Measurements from ENCODE around the gene DNMBP.
A peak's percentile ranks its signal among the peaks of the same experiment; 100 is the strongest.

DNMBP gene, protein sequence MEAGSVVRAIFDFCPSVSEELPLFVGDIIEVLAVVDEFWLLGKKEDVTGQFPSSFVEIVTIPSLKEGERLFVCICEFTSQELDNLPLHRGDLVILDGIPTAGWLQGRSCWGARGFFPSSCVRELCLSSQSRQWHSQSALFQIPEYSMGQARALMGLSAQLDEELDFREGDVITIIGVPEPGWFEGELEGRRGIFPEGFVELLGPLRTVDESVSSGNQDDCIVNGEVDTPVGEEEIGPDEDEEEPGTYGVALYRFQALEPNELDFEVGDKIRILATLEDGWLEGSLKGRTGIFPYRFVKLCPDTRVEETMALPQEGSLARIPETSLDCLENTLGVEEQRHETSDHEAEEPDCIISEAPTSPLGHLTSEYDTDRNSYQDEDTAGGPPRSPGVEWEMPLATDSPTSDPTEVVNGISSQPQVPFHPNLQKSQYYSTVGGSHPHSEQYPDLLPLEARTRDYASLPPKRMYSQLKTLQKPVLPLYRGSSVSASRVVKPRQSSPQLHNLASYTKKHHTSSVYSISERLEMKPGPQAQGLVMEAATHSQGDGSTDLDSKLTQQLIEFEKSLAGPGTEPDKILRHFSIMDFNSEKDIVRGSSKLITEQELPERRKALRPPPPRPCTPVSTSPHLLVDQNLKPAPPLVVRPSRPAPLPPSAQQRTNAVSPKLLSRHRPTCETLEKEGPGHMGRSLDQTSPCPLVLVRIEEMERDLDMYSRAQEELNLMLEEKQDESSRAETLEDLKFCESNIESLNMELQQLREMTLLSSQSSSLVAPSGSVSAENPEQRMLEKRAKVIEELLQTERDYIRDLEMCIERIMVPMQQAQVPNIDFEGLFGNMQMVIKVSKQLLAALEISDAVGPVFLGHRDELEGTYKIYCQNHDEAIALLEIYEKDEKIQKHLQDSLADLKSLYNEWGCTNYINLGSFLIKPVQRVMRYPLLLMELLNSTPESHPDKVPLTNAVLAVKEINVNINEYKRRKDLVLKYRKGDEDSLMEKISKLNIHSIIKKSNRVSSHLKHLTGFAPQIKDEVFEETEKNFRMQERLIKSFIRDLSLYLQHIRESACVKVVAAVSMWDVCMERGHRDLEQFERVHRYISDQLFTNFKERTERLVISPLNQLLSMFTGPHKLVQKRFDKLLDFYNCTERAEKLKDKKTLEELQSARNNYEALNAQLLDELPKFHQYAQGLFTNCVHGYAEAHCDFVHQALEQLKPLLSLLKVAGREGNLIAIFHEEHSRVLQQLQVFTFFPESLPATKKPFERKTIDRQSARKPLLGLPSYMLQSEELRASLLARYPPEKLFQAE (N-terminal part only)

DNA sequence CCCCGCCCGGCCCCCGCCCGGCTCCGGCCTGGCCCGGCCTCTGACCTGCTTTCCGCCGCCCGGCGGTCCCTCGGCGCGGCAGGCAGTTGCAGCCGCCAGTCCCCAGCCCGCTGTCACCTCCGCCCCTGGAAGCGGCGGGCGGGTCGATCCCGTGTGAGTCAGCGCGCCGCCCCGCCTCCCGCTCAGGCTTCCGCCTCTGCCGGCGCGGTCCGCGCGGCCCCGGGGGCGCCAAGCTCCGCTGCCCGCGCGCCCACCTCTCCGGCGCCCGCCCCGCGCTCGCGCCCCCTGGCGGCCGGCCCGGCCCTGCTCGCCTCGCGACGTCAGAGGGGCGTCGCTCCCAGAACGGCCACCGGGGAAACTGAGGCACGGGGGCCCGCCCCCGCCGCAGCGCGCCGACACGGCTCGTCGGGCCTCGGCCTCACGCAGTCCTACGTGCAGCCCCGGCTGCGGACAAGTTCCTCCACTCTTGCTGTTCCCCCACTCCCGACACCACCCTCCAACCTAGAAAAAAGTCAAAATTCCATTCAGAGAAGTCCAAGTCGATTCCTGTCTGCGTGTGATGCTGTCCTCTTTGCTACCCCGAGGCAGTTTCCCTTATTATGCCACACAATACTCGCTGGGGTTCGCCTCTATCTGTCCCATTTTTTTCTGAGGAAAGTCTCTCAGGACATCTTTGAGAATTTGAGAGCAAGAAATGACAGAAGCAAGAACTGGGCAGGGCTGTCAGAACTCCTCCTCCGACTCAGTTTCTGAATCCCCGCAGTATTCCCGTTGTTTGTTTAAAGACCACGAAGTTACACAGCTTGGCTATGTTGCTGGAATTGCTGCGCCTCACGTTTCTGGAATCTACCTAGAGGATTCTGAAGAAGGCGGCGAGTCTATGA, at the start of gene DNMBP:
DNMBP (minus strand) TSS at position 155 of the 884 bp plus-strand sequence. CDS start 37,823 bp downstream, outside the sequence.
- DNase-seq, result peak; percentile 82

DNA sequence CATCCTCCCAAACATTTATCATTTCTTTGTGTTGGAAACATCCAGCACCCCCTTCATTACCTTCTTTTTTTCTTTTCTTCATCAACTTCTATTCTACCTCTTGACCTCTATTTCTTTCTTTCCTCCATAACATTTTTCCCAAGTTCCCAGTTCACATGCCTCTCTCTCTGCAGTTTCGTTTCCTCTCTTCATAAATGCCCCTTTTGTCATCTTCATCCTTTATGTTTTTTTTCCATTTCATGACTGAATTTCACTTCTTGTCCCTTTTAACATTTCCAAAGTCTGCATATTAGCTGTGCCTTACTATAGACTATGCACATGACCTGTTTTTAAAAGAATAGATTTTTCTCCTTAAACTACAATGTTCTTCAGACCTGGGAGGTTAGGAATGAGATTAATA, 48.2 kb upstream of the DNMBP start:
- DNase-seq, result no peak

DNA sequence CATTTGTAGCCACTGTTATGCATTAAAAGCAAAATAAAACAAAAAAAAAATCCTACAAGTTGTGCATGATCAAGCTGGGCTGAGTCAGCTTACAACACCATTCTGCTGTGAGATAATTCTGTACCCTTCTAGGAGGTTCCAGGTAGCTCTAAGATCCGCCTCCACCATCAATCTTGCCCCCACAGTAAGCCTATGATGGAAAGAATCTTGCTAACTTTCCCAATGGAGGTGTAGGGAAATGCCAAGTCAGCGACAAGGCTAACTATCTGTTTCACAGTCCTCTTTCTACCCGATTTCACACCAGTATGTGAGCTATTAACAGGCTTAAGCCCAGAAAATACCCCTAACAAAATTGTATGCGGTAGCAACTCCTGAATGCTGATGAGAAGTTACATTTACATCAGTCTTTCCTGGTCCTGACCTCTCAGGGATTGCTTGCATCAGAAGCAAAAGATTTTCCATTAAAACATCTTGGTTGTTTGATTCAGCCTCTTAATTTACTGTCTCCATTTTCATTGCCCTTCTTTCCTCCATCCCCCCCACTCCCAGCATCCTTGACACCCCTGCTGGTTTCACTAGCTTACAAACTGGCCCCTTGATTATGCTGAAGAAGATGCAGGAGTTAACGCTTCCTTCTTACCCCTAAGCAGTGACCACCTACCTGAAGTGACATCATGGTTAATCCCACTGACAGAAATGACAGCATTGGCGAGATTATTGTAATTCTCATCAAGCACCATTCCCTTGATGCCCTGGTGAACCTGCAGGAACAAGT, 44.1 kb upstream of the DNMBP start:
- DNase-seq, result no peak

DNA sequence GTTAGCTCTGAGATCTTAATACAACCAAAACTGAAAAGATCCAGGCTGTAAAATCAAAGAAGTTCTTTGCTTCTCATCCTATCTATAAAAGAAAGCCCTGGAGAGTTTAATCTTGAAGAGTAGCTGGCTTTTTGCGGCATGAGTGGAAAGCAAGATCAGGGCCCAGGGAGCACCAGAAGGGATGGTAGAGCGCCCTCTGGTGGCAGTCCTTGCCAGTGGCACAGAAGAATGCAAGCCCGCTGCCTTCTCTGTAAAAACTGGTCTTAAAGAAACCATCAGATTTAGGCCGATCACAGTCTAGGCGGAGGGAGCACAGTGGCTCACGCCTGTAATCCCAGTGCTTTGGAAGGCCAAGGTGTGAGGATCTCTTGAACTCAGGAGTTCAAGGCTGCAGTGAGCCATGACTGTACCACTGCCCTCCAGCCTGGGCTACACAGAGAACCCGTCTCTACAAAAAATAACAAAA, 36.3 kb upstream of the DNMBP start:
- DNase-seq, result peak; percentile 87

DNA sequence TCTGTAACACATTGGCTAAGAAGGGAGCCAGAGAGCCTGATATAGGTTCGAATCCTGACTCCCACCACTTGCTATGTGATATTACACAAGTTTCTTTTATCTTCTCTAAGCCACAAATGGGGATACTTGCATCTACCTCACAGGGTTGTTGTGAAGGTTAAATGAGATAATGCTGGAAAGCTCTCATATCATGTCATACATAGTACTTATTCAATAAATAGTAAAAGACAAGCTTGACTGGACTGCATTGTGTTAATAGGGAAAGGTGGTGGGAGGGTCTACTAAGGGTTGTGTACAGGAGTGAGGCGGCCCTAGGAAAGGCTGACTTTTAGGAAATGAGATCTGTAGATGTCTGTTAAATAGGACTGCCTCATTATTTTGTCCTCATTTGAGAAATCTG, 35.8 kb upstream of the DNMBP start:
- DNase-seq, result no peak

DNA sequence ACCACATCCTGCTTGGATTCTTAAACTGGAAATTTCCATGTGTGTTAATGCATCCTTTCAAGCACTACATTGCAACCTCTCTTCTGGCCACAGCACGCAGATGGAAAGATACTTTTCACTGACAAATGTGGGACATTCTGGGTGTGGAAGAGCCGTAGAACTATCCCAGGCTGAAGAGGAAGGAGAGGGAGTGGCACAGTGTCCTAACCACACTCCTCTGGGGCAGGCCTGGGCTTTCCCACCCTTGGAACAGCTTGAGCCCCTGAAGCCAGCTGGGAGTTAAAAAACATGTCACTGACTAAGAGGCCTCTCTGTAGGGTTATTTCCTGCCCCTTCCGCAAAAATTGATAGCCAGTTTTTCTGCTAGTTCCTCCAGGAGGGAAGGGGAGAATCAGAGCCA, 34.0 kb upstream of the DNMBP start:
- no peak for DNase-seq

DNA sequence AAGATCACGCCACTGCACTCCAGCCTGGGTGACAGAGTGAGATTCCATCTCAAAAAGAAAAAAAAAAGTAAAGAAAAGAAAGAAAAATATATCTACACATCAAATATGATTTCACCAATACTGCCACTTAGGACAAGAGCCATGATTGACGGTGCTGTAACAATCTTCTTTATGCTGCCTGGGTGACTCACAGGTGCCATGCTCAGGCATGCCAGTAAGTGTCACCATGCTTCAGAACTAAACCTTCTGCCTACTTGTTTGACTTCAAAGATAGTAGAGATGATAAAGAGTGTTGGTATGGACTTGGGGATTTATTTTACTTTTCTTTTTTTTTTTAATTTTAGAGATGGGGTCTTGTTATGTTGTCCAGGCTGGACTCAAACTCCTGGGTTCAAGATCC, 33.6 kb upstream of the DNMBP start:
- no peak for DNase-seq

DNA sequence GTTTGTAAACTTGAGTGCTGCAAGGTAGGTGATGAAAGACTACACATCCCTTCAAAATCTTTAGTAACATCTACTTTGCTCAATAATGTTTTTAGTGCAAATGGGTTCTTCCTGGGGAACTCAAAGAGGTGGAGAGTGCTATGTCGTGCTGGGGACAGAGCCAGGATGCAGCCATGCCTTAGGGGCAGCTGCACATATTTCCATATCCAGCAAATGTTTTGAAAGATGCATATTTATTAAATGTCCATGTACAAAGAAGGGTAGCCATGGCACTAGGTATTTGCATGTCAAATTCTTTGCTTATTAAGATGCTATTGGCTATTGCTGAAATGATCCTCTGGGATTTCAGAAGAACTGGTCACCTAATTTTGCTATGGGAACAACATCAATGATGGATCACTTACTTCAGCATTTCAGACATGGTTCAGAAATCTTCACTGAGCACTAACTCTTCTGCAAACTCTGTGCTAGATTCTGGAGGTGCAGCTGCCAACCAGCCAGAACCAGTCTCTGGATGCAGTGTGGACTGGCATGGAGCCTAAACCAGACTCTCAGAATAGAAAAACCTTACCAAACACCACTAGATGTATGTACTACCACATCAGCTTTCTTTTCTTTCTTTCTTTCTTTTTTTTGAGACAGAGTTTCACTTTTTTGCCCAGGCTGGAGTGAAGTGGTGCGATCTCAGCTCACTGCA, 31.7 kb upstream of the DNMBP start:
- no peak for DNase-seq

DNA sequence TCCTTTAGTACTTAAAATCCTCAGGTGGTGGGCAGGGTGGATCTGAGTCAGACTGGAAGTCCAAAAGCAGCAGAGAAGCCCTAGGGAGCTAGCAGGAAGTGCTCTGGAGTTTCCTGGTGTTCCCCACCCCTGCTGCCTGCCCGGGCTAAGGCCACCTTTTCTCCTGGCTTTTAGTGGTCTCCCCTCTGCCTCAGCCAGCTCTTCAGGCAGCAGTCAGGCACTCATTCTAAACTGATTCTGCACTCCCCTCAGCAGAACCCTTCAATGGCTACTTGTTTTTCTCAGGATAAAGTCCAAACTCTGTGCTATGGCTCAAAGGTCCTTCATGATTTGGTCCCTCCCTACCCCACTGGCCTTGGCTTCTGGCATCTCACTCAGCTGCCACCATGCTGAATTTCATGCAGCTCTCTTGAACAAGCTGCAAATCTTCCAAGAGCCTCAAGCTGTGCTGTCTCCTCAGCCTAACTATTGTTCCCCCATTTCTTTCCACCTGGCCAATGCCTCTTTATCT, 28.9 kb upstream of the DNMBP start:
- DNase-seq, result no peak

DNA sequence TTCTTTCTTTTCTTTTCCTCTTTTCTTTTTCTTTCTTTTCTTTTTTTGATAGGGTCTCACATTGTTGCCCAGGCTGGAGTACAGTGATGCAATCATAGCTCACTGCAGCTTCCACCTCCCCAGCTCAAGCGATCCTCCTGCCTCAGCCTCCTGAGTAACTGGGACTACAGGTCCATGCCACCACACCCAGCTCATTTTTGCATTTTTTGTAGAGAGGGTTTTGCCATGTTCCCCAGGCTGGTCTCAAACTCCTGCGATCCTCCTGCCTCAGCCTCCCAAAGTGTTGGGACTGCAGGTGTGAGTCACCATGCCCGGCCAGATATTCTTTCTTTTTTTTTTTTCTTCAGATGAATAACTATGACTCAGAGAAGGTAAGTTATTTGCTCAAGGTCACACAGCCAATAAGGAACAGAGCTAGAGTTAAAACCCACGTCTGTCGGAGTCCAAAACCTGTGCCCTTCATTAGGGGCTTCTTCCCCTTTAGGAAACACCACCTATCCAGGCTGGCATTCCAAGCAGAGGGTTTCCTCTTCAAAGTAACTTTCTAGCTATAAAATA, 28.1 kb upstream of the DNMBP start:
- no peak for DNase-seq

DNA sequence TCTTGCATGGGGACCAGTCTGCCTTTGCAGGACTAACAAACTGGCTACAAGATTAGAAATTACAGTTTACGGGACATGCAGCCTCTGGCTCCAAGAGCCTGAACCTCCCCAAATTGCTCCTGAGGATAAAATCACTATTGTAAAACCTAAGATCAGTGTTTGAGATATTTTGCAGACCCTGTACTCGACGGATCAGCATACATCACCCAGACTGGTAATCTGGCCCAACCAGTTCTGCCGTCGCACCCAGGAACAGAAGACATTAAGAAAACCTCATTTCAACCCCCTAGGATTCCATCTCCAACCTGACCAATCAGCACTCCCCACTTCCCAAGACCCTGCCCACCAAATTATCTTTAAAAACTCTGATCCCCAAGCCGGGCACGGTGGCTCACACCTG, 27.1 kb upstream of the DNMBP start:
- DNase-seq, result no peak

DNA sequence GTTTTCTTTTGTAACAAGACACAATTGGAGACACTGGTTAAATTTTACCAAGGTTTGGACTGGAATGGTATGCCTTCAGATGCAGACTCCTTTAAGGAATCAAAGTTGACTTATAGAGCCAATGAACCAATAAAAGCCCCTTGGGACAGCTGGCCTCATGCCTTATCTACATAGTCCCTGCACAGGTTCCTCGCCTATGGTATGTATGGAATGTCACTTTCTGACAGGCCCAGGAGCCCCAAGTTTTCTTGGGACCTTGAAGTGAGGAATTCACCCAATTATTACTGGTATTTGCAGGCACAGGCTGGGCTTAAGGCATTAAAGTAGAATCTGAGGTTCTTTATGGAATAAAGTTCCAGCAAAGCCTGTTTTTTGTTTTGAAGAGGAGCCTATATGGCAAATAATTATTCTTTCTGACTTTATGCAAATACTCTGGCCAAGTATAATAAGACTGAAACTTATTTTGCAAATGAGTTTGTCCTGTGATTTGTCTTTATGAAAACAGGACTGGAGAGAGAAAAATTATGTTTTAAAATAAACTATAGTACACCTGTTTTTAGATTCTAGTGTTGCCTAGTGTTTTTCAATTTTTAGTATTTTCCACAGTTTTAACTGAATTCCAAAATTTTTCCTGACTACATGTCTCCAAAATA, 24.1 kb upstream of the DNMBP start:
- no peak for DNase-seq

DNA sequence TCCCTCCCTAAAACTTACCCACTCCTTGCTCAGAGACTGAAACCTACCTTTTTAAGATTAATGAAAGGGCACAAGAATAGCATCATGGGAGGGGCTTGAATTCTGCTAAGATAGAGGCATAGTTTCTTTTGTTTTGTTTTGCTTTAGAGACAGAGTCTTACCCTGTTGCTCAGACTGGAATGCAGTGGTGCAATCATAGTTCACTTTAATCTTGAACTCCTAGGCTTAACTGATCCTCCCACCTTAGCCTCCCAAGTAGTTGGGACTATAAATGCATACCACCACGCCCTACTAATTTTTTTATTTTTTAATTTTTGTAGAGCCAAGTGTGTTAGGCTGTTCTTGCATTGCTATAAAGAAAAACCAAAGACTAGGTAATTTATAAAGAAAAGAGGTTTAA, 17.7 kb upstream of the DNMBP start:
- no peak for DNase-seq

DNA sequence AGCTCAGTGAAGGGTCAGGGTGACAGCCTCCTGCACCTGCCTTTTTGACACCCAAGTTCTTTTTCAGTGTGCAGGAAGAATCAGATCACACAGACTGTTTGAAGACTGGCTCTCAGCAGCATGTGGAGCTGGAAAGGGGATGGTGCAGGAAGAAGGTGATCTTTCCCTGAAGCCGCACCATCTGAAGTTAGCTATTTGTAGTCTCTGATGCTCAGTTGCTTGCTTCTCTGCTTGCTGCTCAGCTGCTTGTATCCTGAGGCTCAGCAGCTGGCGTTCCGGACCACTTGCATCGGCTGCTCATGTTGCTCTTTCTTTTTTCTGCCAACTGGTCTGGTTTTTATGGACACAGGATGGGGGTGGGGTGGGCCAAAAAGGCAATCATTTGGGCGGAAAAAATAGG, 15.8 kb upstream of the DNMBP start:
- no peak for DNase-seq

DNA sequence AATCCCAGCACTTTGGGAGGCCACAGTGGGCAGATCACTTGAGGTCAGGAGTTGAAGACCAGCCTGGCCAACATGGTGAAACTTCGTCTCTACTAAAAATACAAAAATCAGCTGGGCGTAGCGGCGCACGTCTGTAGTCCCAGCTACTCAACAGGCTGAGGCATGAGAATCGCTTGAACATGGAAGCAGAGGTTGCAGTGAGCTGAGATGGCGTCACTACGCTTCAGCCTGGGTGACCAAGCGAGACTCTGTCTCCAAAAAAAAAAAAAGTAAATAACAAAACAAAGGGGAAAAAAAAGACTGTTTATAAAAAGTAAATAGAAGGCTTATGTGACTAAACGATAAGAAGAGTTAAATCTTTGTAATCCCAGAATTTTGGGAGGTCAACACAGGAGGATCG, 15.0 kb upstream of the DNMBP start:
- no peak for DNase-seq

DNA sequence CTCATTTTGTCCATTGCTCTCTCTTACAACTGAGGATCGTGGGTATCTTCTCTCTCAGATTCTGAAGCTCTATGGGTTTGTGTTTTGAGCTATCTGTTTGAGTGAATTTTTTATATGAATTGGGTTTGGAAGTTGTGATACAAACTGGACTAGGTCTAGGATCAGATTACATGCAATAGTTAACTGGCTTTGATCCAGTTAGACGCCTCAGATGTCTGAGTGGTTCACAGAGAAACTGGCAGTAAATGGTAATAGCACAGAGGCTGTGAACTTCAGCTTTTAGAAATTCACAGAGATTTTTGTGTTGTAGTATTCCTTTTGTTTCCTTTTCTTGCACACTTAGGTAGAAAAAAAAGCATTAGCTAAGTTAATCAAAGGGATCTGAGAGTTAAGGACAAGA, 12.7 kb upstream of the DNMBP start:
- no peak for DNase-seq

DNA sequence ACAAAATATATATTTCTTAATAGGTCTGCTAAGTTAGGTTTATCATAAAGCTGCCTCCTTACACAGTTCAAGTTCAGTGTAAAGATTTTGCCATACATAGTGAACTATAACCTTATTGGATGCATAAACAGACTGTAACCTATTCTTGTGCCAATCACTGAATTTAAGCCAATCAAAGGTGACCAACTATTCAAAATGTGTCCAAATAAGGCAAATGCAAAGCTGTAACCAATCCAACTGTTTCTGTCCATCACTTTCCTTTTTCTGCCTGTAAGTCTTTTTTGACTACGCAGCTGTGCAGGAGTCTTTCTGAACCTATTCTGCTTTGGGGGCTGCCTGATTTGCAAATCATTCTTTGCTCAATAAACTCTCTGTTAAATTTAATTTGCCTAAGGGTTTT, 11.6 kb upstream of the DNMBP start:
- no peak for DNase-seq

DNA sequence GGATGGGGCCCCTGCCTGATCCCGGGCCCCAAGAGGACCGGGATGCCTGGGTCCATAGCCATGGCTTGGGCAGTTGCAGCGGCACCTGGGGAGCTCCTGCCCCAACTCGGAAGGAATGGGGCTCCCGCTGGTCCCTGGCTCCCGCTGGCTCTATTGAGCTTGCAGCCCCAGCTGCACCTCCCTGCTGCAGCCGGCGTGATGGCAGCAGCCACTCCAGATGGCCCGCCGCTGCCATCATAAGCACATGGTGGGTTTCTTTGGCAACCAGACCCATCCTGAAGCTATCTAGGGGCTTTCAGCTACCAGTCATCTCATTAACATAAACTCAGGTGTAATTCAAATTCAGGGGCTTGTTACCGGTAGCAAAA, 11.1 kb upstream of the DNMBP start:
- no peak for DNase-seq

DNA sequence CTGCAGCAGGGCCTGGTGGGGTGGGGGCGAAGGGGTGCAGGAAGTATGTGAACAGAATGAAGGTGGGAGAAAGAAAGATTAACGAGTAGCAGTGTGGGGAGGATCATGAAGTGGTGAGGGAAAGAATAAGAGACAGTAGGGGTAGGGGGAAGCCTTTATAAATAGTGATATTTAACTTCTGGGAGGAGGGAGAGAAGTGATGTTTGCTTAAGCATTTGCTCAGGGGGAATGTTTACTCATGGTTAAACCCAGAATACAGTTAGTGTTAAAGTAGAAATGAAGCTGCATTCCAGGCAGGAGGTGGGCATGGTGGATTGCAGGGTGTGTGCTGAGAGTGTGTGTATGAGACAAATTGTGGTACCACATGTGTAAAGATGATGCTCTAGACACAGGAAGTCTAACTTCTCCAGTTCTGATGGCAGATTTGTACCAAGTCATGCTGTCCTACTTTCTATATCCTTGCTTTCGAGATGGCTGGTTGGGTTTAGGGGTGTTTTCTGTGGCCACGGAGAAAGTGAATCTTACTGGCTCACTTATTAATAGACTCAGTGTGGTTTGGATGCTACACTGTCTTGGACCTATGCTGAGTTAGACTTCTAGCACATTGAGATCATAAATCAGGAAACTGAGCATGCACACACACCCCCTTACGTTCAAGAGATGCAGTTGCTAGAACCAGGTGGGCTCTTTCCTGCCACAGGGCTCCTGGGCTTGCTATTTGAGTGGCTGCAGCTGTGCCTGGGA, 10.6 kb upstream of the DNMBP start:
- DNase-seq, result no peak

Measured in activated CD4-positive, CD25-positive, alpha-beta regulatory T cell treated with anti-CD3 and anti-CD28 coated beads, Interleukin-2, amount 50 U/mL, for 72 hours (primary cell).